GM12873 (cell line): ENCODE results near the gene TAF10.

Source experiments
- CTCF ChIP-seq: IDR thresholded peaks from 2 replicates; pipeline ENCODE4 v1.5.1; 2012; ENCODE audit warnings: low read depth, mild to moderate bottlenecking, moderate library complexity, low read length, control low read depth; ENCODE audit not compliant: insufficient read depth; ENCODE audit errors: missing control alignments

TAF10 gene

GRCh38 chr11:6655020-6655789 lies 43.2 kb upstream of the TAF10 start:
- TF ChIP-seq CTCF, result no peak

- TF ChIP-seq CTCF, result no peak
These were observed 42.4 kb upstream of the TAF10 start for GRCh38 chr11:6654281-6655019.

GRCh38 chr11:6653656-6654055 lies 41.6 kb upstream of the TAF10 start:
- TF ChIP-seq CTCF, result no peak

- no peak for TF ChIP-seq CTCF
These were observed 41.1 kb upstream of the TAF10 start for GRCh38 chr11:6653097-6653496.

- no peak for TF ChIP-seq CTCF
These were observed 40.2 kb upstream of the TAF10 start for GRCh38 chr11:6652182-6652581.

- no peak for TF ChIP-seq CTCF
These were observed 39.0 kb upstream of the TAF10 start for GRCh38 chr11:6650980-6651379.

- no peak for TF ChIP-seq CTCF
These were observed 38.1 kb upstream of the TAF10 start for GRCh38 chr11:6650104-6650503.
